Measurements from ENCODE around the gene C19orf67. TPM values are rescaled to one million over a fixed set of nuclear protein-coding genes. Genes with fewer than 3 reads are reported as not detected.
A peak's percentile ranks its signal among the peaks of the same experiment; 100 is the strongest.

The C19orf67 gene
- total RNA-seq, 1 experiment from 2014 or later, result 0.39 TPM

DNA sequence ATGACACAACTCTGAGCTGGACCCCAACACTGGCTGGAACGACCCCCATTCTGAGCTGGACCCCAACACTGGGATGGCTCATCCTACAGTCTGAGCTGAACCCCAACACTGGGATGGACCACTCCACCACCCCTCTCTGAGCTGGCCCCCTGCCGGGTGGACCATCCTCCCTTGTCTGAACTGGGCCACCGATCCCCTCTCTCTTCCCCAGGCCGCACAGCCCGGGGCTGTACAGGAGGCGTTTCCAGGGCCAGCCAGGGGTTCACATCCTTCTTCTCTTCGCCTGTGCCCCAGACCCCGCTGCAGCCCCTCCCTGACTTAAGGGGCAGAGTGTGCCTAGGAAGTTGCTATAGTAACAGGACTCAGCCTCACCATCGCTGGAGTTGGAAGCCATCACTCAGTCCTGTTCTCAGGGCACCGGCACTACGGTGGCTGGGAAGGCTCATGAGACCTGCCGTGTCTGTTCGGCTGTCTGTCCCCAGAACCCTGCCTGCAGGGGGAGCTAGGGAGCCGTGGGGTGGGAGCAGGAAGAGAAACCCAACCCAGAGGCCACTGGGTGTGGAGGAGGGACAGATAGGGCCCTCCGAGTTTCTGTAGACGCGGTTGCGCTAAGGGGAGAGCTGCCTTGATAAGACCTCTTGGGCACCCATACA, 28.3 kb upstream of the C19orf67 start:
- DNase-seq, result no peak
- Histone ChIP-seq H2BK12ac (ENCODE audit: insufficient read length, low read depth, low read length) (no peak overlapping the region), H3K23ac (ENCODE audit: insufficient read length, low read depth, low read length) (no peak overlapping the region), H2BK5ac (ENCODE audit: insufficient read length, low read length) (no peak overlapping the region), H2BK15ac (ENCODE audit: low read depth, low read length) (no peak overlapping the region), H2AK5ac (ENCODE audit: insufficient read length, low read length) (no peak overlapping the region), H3K9ac (ENCODE audit: extremely low read depth, insufficient read length, low read length) (no peak overlapping the region), H3K79me1 (ENCODE audit: insufficient read depth, low read depth, low read length, poor library complexity, severe bottlenecking) (no peaks in the 10 kb centered on the region), H3K23me2 (ENCODE audit: insufficient read length, low read depth, low read length, poor library complexity, severe bottlenecking) (peaks cover 15% of the 10 kb centered on the region), H3K4me2 (ENCODE audit: insufficient read depth, insufficient read length, low read length) (no peak overlapping the region), H3K27ac (ENCODE audit: insufficient read length, low read depth, low read length) (no peak overlapping the region), H3K9me3 (ENCODE audit: control insufficient read depth, low read depth, low read length) (no peaks in the 10 kb centered on the region), H3K4me1 (ENCODE audit: insufficient read depth, low read length) (peaks cover 9% of the 10 kb centered on the region; the same call in 1 of the 2 replicates), H2BK20ac (ENCODE audit: low read depth, low read length, poor library complexity, severe bottlenecking) (no peak overlapping the region), H3K14ac (ENCODE audit: insufficient read depth, low read length) (0 out of 2 replicates have a peak overlapping the region, but pooled peaks have one; percentile 51), H4K91ac (ENCODE audit: insufficient read length, low read depth, low read length) (no peak overlapping the region), H3K27me3 (ENCODE audit: insufficient read depth, low read length) (no peaks in the 10 kb centered on the region; the same call in 1 of the 2 replicates), H3K56ac (ENCODE audit: insufficient read length, low read depth, low read length) (no peak overlapping the region), H4K20me1 (ENCODE audit: control insufficient read depth, insufficient read depth, insufficient read length) (no peaks in the 10 kb centered on the region), H3T11ph (ENCODE audit: low read length) (no peak overlapping the region), H3K79me2 (ENCODE audit: insufficient read depth, low read length) (peaks cover 2% of the 10 kb centered on the region; the same call in 1 of the 2 replicates), H4K5ac (ENCODE audit: insufficient read length, low read depth, low read length) (no peak overlapping the region), H2BK120ac (ENCODE audit: low read depth, low read length, poor library complexity, severe bottlenecking) (no peak overlapping the region), H3K4ac (ENCODE audit: low read depth, low read length) (no peak overlapping the region), H4K8ac (replicated peaks; ENCODE audit: insufficient read length, low read depth, low read length) (no peak overlapping the region), H2AFZ (ENCODE audit: low read length) (no peak overlapping the region), H3K18ac (ENCODE audit: insufficient read length, low read depth, low read length) (no peak overlapping the region)
- H3K9me3 Mint-ChIP-seq, result no peaks in the 10 kb centered on the region
- H3K4me3 Mint-ChIP-seq, result peak overlapping the region in 1 of 2 experiments; percentile 17; a peak in 2 of 5 replicates
- peaks cover 2% of the 10 kb centered on the region; the same call in 1 of the 2 replicates for H3K27me3 Mint-ChIP-seq (ENCODE audit: low read depth)
- WGBS (ENCODE audit: extremely low coverage, insufficient read length, low lambda C conversion rate), result no CpG with 5 or more reads among the region's 18 CpGs
- TF ChIP-seq, protein P1, sequence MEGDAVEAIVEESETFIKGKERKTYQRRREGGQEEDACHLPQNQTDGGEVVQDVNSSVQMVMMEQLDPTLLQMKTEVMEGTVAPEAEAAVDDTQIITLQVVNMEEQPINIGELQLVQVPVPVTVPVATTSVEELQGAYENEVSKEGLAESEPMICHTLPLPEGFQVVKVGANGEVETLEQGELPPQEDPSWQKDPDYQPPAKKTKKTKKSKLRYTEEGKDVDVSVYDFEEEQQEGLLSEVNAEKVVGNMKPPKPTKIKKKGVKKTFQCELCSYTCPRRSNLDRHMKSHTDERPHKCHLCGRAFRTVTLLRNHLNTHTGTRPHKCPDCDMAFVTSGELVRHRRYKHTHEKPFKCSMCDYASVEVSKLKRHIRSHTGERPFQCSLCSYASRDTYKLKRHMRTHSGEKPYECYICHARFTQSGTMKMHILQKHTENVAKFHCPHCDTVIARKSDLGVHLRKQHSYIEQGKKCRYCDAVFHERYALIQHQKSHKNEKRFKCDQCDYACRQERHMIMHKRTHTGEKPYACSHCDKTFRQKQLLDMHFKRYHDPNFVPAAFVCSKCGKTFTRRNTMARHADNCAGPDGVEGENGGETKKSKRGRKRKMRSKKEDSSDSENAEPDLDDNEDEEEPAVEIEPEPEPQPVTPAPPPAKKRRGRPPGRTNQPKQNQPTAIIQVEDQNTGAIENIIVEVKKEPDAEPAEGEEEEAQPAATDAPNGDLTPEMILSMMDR (conservative IDR thresholded peaks at IDR 0.05), result peak; percentile 62; the same call in 2 of the 3 replicates
- no peaks in the 10 kb centered on the region; a peak in 2 of 7 replicates for H3K36me3 Mint-ChIP-seq (ENCODE audit: insufficient read depth in 1 of 3, low read depth in 3 of 3)
- peaks cover 36 to 40% of the 10 kb centered on the region in 2 experiments for H3K4me1 Mint-ChIP-seq
- H3K27ac Mint-ChIP-seq, result no peak overlapping the region

Measured in H9 (cell line).